NCI-H1105 (cell line): ENCODE data around the gene NETO1.

ENCODE experiments used
- DNase-seq: peaks from one replicate; lab custom pipeline; 2025; lab: John Stamatoyannopoulos, UW

Gene NETO1

GRCh38 chr18:72726201-72726600 lies 141.6 kb downstream of the NETO1 start:
- no peak for DNase-seq

GRCh38 chr18:72721330-72721729 lies 146.5 kb downstream of the NETO1 start:
- no peak for DNase-seq

- no peak for DNase-seq
Observed at GRCh38 chr18:72720116-72720515, 147.7 kb downstream of the NETO1 start.

GRCh38 chr18:72704202-72704601 lies 163.6 kb downstream of the NETO1 start:
- no peak for DNase-seq

- peak; percentile 18 for DNase-seq
Observed at GRCh38 chr18:72700961-72701710, 166.7 kb downstream of the NETO1 start.

- no peak for DNase-seq
Observed at GRCh38 chr18:72697706-72698105, 170.1 kb downstream of the NETO1 start.

GRCh38 chr18:72692595-72692994 lies 175.2 kb downstream of the NETO1 start:
- DNase-seq: no peak
